ENCODE results near the gene HIRA.

The HIRA gene

DNA sequence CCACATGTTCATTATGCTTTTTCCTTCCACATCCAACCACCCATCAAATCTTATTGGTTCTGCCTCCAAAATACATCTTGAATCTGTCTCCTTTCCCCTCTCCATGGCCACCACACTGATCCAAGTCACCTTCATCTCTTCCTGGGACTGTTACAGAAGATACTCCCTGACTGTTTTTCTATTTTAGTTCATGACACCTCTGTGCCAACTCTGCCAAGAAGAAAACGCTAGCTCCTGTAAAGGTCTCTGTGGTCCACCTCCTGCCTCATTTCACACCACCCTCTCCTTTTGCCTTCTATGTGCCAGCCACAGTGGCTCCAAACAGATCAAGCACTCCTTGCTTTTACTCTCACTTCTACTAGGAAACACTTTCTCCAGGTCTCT is 81.1 kb downstream of the HIRA start:
- Histone ChIP-seq H3K4me2 (ENCODE audit: low read length) (no peak overlapping the region), H3K27ac (ENCODE audit: low read depth, low read length) (no peak overlapping the region), H3K9me2 (replicated peaks; ENCODE audit: control insufficient read depth, low read length) (no peaks in the 10 kb centered on the region), H4K20me1 (ENCODE audit: control insufficient read depth, insufficient read depth, low read depth, low read length) (0 out of 2 replicates have a peak, but pooled peaks cover 3% of the 10 kb centered on the region), H3F3A (ENCODE audit: control insufficient read depth, insufficient read depth) (no peaks in the 10 kb centered on the region), H3K4me3 (ENCODE audit: low read length) (no peak overlapping the region), H3K4me1 (ENCODE audit: control insufficient read depth, low read length) (no peaks in the 10 kb centered on the region), H3K79me2 (ENCODE audit: control insufficient read depth, low read length) (no peaks in the 10 kb centered on the region), H3K36me3 (ENCODE audit: control insufficient read depth, low read length) (peaks cover 84% of the 10 kb centered on the region), H3K27me3 (ENCODE audit: control insufficient read depth, low read length) (no peaks in the 10 kb centered on the region), H3K9me3 (ENCODE audit: control insufficient read depth, insufficient read depth, low read length) (no peaks in the 10 kb centered on the region)
- TF ChIP-seq EZH2phosphoT487 (IDR thresholded peaks at IDR 0.05; ENCODE audit: borderline replicate concordance, low read length): no peak

DNA sequence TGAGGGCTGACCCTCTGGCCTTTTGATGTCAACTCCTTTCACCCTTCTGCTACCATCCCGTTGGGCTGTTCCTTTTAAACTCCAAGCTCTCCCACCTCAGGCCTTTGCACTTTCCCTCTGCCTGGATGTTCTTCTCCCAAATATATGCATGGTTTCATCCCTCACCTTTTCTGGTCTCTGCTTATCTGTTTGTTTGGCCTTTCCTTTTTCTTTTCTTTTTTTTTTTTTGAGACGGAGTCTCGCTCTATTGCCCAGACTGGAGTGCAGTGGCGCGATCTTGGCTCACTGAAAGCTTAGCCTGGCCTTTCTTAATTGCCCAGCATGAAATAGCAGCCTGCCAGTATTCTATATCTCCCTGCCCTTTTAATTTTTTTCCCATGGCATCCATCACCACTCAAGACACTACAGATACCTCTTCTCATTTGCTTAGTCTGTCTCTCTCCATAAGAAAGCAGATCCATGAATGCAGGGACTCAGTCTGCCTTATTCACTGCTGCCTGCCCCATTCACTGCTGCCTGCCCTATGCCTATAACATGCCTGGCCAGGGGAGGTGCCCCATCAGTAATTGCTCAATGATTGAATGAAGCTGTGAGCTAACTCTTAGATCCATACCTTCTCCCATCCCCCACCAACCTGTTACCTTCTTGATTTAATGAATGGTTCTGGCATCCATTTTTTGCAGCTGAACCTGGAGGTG is 81.6 kb downstream of the HIRA start:
- H3K4me3 ChIP-seq (ENCODE audit: low read length): no peak overlapping the region
- H3K27me3 ChIP-seq (ENCODE audit: control insufficient read depth, low read length): no peaks in the 10 kb centered on the region
- H3K9me3 ChIP-seq (ENCODE audit: control insufficient read depth, insufficient read depth, low read length): no peaks in the 10 kb centered on the region
- H3K4me2 ChIP-seq (ENCODE audit: low read length): no peak overlapping the region
- no peaks in the 10 kb centered on the region for H3K4me1 ChIP-seq (ENCODE audit: control insufficient read depth, low read length)
- no peak overlapping the region for H3K27ac ChIP-seq (ENCODE audit: low read depth, low read length)
- H3K36me3 ChIP-seq (ENCODE audit: control insufficient read depth, low read length): peaks cover 84% of the 10 kb centered on the region
- no peaks in the 10 kb centered on the region for H3K9me2 ChIP-seq (replicated peaks; ENCODE audit: control insufficient read depth, low read length)
- TF ChIP-seq EZH2phosphoT487 (IDR thresholded peaks at IDR 0.05; ENCODE audit: borderline replicate concordance, low read length): no peak
- TF ChIP-seq, protein P1, sequence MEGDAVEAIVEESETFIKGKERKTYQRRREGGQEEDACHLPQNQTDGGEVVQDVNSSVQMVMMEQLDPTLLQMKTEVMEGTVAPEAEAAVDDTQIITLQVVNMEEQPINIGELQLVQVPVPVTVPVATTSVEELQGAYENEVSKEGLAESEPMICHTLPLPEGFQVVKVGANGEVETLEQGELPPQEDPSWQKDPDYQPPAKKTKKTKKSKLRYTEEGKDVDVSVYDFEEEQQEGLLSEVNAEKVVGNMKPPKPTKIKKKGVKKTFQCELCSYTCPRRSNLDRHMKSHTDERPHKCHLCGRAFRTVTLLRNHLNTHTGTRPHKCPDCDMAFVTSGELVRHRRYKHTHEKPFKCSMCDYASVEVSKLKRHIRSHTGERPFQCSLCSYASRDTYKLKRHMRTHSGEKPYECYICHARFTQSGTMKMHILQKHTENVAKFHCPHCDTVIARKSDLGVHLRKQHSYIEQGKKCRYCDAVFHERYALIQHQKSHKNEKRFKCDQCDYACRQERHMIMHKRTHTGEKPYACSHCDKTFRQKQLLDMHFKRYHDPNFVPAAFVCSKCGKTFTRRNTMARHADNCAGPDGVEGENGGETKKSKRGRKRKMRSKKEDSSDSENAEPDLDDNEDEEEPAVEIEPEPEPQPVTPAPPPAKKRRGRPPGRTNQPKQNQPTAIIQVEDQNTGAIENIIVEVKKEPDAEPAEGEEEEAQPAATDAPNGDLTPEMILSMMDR (IDR thresholded peaks at IDR 0.05; ENCODE audit: low read depth, low read length, poor library complexity, severe bottlenecking): no peak
- H4K20me1 ChIP-seq (ENCODE audit: control insufficient read depth, insufficient read depth, low read depth, low read length): 0 out of 2 replicates have a peak, but pooled peaks cover 3% of the 10 kb centered on the region
- no peaks in the 10 kb centered on the region for H3F3A ChIP-seq (ENCODE audit: control insufficient read depth, insufficient read depth)
- no peaks in the 10 kb centered on the region for H3K79me2 ChIP-seq (ENCODE audit: control insufficient read depth, low read length)

DNA sequence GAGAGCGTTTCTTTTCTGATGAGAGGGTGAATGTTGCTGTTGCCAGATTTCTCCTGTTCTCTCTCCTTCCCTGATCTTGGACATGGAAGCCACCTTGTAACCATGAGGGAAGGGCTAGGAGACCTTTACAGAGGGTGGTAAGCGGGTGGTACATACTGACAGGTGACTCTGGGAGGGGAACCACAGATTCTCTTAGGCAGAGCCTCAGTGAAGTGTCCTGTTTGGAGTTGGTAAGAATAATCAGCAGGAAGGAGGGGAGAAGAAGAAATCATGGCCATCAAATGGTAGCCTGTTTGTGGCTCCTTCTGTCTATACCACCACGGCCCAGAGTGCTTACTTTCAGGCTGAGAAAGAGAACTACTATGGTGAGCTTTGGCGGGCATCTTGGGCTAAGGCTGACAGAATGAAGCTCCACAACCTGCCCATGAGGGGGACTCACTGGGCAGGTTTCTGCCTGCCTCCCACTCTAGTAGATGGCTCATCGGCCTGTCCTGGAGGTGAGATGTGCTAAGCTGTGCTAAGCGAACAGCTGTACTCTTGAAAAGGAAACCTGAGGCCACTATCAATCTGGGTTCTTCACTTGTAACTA is 84.8 kb downstream of the HIRA start:
- H3F3A ChIP-seq (ENCODE audit: control insufficient read depth, insufficient read depth): no peaks in the 10 kb centered on the region
- H3K4me3 ChIP-seq (ENCODE audit: low read length): no peak overlapping the region
- no peaks in the 10 kb centered on the region for H3K9me3 ChIP-seq (ENCODE audit: control insufficient read depth, insufficient read depth, low read length)
- no peaks in the 10 kb centered on the region for H3K79me2 ChIP-seq (ENCODE audit: control insufficient read depth, low read length)
- no peak overlapping the region for H3K27ac ChIP-seq (ENCODE audit: low read depth, low read length)
- H3K27me3 ChIP-seq (ENCODE audit: control insufficient read depth, low read length): no peaks in the 10 kb centered on the region
- no peaks in the 10 kb centered on the region for H3K9me2 ChIP-seq (replicated peaks; ENCODE audit: control insufficient read depth, low read length)
- TF ChIP-seq EZH2phosphoT487 (IDR thresholded peaks at IDR 0.05; ENCODE audit: borderline replicate concordance, low read length): no peak
- TF ChIP-seq, protein P1 (IDR thresholded peaks at IDR 0.05; ENCODE audit: low read depth, low read length, poor library complexity, severe bottlenecking): no peak
- H3K36me3 ChIP-seq (ENCODE audit: control insufficient read depth, low read length): peaks cover 81% of the 10 kb centered on the region
- H3K4me1 ChIP-seq (ENCODE audit: control insufficient read depth, low read length): no peaks in the 10 kb centered on the region
- no peak overlapping the region for H3K4me2 ChIP-seq (ENCODE audit: low read length)
- 0 out of 2 replicates have a peak, but pooled peaks cover 3% of the 10 kb centered on the region for H4K20me1 ChIP-seq (ENCODE audit: control insufficient read depth, insufficient read depth, low read depth, low read length)

- TF ChIP-seq, protein P1 (IDR thresholded peaks at IDR 0.05; ENCODE audit: low read depth, low read length, poor library complexity, severe bottlenecking): no peak
- no peak for TF ChIP-seq EZH2phosphoT487 (IDR thresholded peaks at IDR 0.05; ENCODE audit: borderline replicate concordance, low read length)
- Histone ChIP-seq H3K9me2 (replicated peaks; ENCODE audit: control insufficient read depth, low read length) (no peaks in the 10 kb centered on the region), H3F3A (ENCODE audit: control insufficient read depth, insufficient read depth) (no peaks in the 10 kb centered on the region), H3K4me2 (ENCODE audit: low read length) (no peak overlapping the region), H3K27ac (ENCODE audit: low read depth, low read length) (no peak overlapping the region), H3K36me3 (ENCODE audit: control insufficient read depth, low read length) (peaks cover 78% of the 10 kb centered on the region), H3K4me1 (ENCODE audit: control insufficient read depth, low read length) (no peaks in the 10 kb centered on the region), H4K20me1 (ENCODE audit: control insufficient read depth, insufficient read depth, low read depth, low read length) (no peaks in the 10 kb centered on the region), H3K27me3 (ENCODE audit: control insufficient read depth, low read length) (no peaks in the 10 kb centered on the region), H3K79me2 (ENCODE audit: control insufficient read depth, low read length) (peaks cover 7% of the 10 kb centered on the region), H3K4me3 (ENCODE audit: low read length) (no peak overlapping the region), H3K9me3 (ENCODE audit: control insufficient read depth, insufficient read depth, low read length) (no peaks in the 10 kb centered on the region)
Measured at GRCh38 chr22:19344420-19344819, 87.1 kb downstream of the HIRA start.

Measured in DOHH2 (cell line).